C4-2B (cell line): ENCODE data around the gene ITGA3.

Experiments used
- CTCF ChIP-seq: fragments of 450-650 bp; conservative IDR thresholded peaks from 2 replicates; pipeline ENCODE4 v1.5.1; 2017; ENCODE audit warnings: mild to moderate bottlenecking
- ZFX ChIP-seq: fragments of 450-650 bp; IDR thresholded peaks from 2 replicates; pipeline ENCODE4 v1.6.1; 2017

GRCh38 chr17:50020841-50021599, 34.9 kb upstream of the ITGA3 start:
- no peak for TF ChIP-seq CTCF
- TF ChIP-seq ZFX, result no peak
